OCI-LY3 (cell line): ENCODE measurements around the gene AGAP1.

Experiments
- EZH2phosphoT487 ChIP-seq: fragments of 200-600 bp; shearing (Covaris generic); IDR thresholded peaks from 2 replicates; pipeline ENCODE4 v1.6.1; 2018; ENCODE audit warnings: antibody characterized with exemption, mixed run types, low read depth
- TF ChIP-seq, protein P1 (sequence below): fragments of 200-600, 300-600 bp; sonication (generic); IDR thresholded peaks from 2 replicates; pipeline ENCODE4 v1.5.1; 2014; ENCODE audit warnings: antibody characterized with exemption, low read length, low read depth

DNA sequence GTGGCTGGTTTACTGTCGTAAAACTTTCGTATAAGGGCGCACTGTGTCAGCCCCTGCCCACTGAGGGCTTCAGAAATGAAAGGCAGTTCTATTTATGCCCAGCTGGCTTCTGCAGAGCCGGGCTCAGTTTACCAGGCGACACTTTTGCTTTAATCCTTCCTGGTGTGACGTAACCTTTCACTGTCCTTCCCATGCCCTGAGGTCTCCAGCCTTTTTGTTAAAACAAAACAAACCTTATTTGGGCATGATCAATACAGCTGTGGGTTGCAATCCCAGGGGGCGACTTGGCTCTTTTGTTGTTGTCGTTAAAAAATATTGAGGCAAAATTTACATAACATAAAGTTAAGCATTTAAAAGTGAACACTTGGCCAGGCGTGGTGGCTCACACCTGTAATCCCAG is 85.3 kb downstream of the AGAP1 start:
- TF ChIP-seq, protein P1, sequence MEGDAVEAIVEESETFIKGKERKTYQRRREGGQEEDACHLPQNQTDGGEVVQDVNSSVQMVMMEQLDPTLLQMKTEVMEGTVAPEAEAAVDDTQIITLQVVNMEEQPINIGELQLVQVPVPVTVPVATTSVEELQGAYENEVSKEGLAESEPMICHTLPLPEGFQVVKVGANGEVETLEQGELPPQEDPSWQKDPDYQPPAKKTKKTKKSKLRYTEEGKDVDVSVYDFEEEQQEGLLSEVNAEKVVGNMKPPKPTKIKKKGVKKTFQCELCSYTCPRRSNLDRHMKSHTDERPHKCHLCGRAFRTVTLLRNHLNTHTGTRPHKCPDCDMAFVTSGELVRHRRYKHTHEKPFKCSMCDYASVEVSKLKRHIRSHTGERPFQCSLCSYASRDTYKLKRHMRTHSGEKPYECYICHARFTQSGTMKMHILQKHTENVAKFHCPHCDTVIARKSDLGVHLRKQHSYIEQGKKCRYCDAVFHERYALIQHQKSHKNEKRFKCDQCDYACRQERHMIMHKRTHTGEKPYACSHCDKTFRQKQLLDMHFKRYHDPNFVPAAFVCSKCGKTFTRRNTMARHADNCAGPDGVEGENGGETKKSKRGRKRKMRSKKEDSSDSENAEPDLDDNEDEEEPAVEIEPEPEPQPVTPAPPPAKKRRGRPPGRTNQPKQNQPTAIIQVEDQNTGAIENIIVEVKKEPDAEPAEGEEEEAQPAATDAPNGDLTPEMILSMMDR: no peak
- TF ChIP-seq EZH2phosphoT487: no peak
